CD8-positive, alpha-beta memory T cell (primary cell): ENCODE measurements around the gene UFD1. TPM values are rescaled to one million over a fixed set of nuclear protein-coding genes. Genes with fewer than 3 reads are reported as not detected.
A peak's percentile ranks its signal among the peaks of the same experiment; 100 is the strongest.

Experiments
- CTCF ChIA-PET: fragments of 350-600 bp; sonication (Branson Sonifier 250); formaldehyde crosslinking; loops from one replicate; lab custom pipeline; 2021; ENCODE audit warnings: antibody characterized with exemption; lab: Charles Lee
- POLR2A ChIA-PET: fragments of 350-600 bp; sonication (Branson Sonifier 250); formaldehyde crosslinking; loops from one replicate; lab custom pipeline; 2021; ENCODE audit warnings: antibody characterized with exemption; lab: Charles Lee
- DNase-seq, 5 donors: peaks; one replicate each; pipeline versions ENCODE4 v3.0.0 to v3.0.0-alpha.2; 2020 to 2022; ENCODE audit warnings: mixed read lengths in 1 of 5
- H3K27ac ChIP-seq: one replicate; pipeline ENCODE4 v1.7.0; 2013; ENCODE audit warnings: low read depth, mild to moderate bottlenecking, low read length, moderate library complexity
- H3K27me3 ChIP-seq: 2 replicates; pipeline ENCODE4 v1.7.0; 2013; ENCODE audit warnings: low read length, mild to moderate bottlenecking; ENCODE audit not compliant: insufficient read depth, poor library complexity, severe bottlenecking
- H3K36me3 ChIP-seq: 2 replicates; pipeline ENCODE4 v1.7.0; 2013; ENCODE audit warnings: mild to moderate bottlenecking, low read length, moderate library complexity; ENCODE audit not compliant: insufficient read depth
- H3K4me1 ChIP-seq: 2 replicates; pipeline ENCODE4 v1.7.0; 2013; ENCODE audit warnings: mild to moderate bottlenecking, low read length, moderate library complexity; ENCODE audit not compliant: insufficient read depth
- H3K4me3 ChIP-seq: 2 replicates; pipeline ENCODE4 v1.7.0; 2013; ENCODE audit warnings: mild to moderate bottlenecking, low read length
- H3K9me3 ChIP-seq: 2 replicates; pipeline ENCODE4 v1.7.0; 2013; ENCODE audit warnings: mild to moderate bottlenecking, low read length
- H3K27ac Mint-ChIP-seq, 8 donors: one replicate each; pipeline ENCODE4 v1.8.0; 2020 to 2021; ENCODE audit warnings: mixed read lengths in 8 of 8, mild to moderate bottlenecking in 6 of 8, inconsistent platforms in 3 of 8, moderate library complexity in 3 of 8
- H3K27me3 Mint-ChIP-seq, 2 donors: one replicate each; pipeline ENCODE4 v1.8.0; 2020 to 2021; ENCODE audit warnings: mixed read lengths in 2 of 2, mild to moderate bottlenecking in 1 of 2, moderate library complexity in 1 of 2
- H3K36me3 Mint-ChIP-seq, 3 donors: one replicate each; pipeline ENCODE4 v1.8.0; 2020 to 2021; ENCODE audit warnings: mixed read lengths in 3 of 3, inconsistent platforms in 1 of 3, mild to moderate bottlenecking in 1 of 3
- H3K4me1 Mint-ChIP-seq, 3 donors: one replicate each; pipeline ENCODE4 v1.8.0; 2020 to 2021; ENCODE audit warnings: mixed read lengths in 3 of 3, inconsistent platforms in 1 of 3, mild to moderate bottlenecking in 1 of 3
- H3K4me3 Mint-ChIP-seq, 7 donors: one replicate each; pipeline ENCODE4 v1.8.0; 2020 to 2021; ENCODE audit warnings: mixed read lengths in 7 of 7, mild to moderate bottlenecking in 6 of 7, moderate library complexity in 4 of 7, inconsistent platforms in 2 of 7
- H3K9me3 Mint-ChIP-seq, 5 donors: one replicate each; pipeline ENCODE4 v1.8.0; 2020 to 2022; ENCODE audit warnings: mixed read lengths in 5 of 5, mild to moderate bottlenecking in 3 of 5, moderate library complexity in 2 of 5, inconsistent platforms in 1 of 5
- polyA plus RNA-seq: library from polyadenylated mRNA; unstranded; fragments of 300-500 nt; fragmentation: Illumina TruSeq; gene quantifications from one replicate; pipeline ENCODE4 v1.2.3, GENCODE V29; 2021
- total RNA-seq, 2 experiments: library from RNA; stranded (reverse); gene quantifications; one replicate each; pipeline ENCODE4 v1.2.3, GENCODE V29; 2021

UFD1 gene
- total and polyA plus RNA-seq, 3 experiments from 2014 or later, result 82.7 to 88.8 (median 87.3) TPM

DNA sequence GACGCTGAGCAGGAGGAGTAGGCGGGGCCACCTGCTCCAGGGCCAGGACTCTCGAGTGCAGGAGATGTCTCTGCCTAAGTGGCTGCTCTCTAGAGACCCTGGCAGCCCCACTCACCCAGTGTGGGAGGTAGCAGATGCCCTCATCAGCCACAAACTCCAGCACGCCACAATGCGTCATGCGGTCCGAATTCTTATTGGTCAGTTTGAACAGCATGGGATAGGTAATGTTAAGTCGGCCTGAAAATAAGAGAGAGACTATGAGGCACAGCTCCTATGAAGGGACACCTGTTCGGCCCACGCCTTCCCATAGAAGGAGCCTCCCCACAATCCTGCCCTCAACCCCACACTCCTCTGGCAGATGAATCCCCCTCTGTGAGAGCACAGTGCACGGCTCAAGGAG is 7.4 kb downstream of the UFD1 start:
- H3K27ac ChIP-seq, result no peak overlapping the region
- H3K4me1 ChIP-seq, result no peaks in the 10 kb centered on the region
- no peaks in the 10 kb centered on the region for H3K27me3 Mint-ChIP-seq
- no peaks in the 10 kb centered on the region for H3K27me3 ChIP-seq
- H3K9me3 Mint-ChIP-seq, result no peaks in the 10 kb centered on the region
- no peaks in the 10 kb centered on the region for H3K9me3 ChIP-seq
- no peak overlapping the region for H3K4me3 Mint-ChIP-seq
- H3K36me3 Mint-ChIP-seq, result peaks cover 4 to 88% (median 16%) of the 10 kb centered on the region in 3 donors
- H3K4me3 ChIP-seq, result no peak overlapping the region
- ChIA-PET CTCF (no interaction called here), POLR2A (no interaction called here)
- H3K27ac Mint-ChIP-seq, result peak overlapping the region in 1 of 8 donors; percentile 17
- H3K36me3 ChIP-seq, result peaks cover 78% of the 10 kb centered on the region
- H3K4me1 Mint-ChIP-seq, result peaks cover 14 to 20% (median 14%) of the 10 kb centered on the region in 3 donors
- DNase-seq, result no peak

DNA sequence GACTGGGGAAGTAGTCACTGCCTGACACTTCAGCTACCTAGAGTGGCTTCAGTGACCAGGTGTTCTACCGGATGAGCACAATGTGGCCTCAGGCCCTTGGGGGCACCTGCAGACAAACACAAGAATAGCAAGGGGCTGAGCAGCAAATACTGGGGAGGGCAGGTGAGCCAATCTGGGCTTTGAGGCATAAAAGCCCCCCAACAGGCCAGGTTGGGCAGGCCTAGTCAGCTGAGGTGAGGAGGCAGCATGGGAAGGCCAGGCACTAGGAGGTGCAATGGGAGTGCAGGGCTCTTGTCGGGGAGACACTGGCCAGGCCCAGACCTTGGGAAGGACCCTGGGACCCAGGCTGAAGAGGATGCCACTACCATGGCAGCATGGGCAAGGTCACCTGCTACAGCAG is 9.0 kb downstream of the UFD1 start:
- Histone ChIP-seq H3K4me3 (no peak overlapping the region), H3K36me3 (peaks cover 87% of the 10 kb centered on the region), H3K9me3 (no peaks in the 10 kb centered on the region), H3K27me3 (no peaks in the 10 kb centered on the region), H3K27ac (no peak overlapping the region), H3K4me1 (no peaks in the 10 kb centered on the region)
- Mint-ChIP-seq H3K27me3 (no peaks in the 10 kb centered on the region), H3K9me3 (no peaks in the 10 kb centered on the region), H3K4me1 (peaks cover 0 to 7% (median 6%) of the 10 kb centered on the region in 3 donors), H3K36me3 (peaks cover 4 to 95% (median 14%) of the 10 kb centered on the region in 3 donors), H3K4me3 (no peak overlapping the region), H3K27ac (peak overlapping the region in 1 of 8 donors; percentile 92)
- ChIA-PET CTCF (no interaction called here), POLR2A (no interaction called here)
- no peak for DNase-seq

DNA sequence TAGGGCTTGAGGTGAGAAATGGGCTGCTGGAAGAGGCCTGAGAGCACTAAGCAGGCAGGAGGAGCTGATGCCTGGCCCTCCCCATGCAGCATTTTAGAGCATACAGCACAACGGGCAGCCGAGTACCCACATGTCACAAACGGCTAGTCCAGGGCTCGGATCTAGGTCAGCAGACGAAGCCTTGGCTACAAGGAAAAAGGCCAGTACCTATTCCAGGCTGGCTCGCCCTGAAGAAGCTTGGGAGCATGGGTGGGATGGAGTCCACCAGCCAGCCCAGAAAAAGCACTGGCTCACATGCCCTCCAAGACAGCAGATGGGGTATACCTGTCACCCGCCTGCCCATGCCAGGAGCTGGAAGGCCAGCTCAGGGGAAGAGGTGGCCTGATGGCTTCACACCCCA is 9.6 kb downstream of the UFD1 start:
- H3K27me3 Mint-ChIP-seq, result no peaks in the 10 kb centered on the region
- ChIA-PET POLR2A (no interaction called here), CTCF (no interaction called here)
- H3K9me3 Mint-ChIP-seq, result no peaks in the 10 kb centered on the region
- peaks cover 4 to 98% (median 14%) of the 10 kb centered on the region in 3 donors for H3K36me3 Mint-ChIP-seq
- DNase-seq, result no peak
- Histone ChIP-seq H3K36me3 (peaks cover 89% of the 10 kb centered on the region), H3K4me1 (no peaks in the 10 kb centered on the region), H3K4me3 (no peak overlapping the region), H3K27me3 (no peaks in the 10 kb centered on the region), H3K27ac (no peak overlapping the region), H3K9me3 (no peaks in the 10 kb centered on the region)
- no peak overlapping the region for H3K4me3 Mint-ChIP-seq
- H3K27ac Mint-ChIP-seq, result peak overlapping the region in 1 of 8 donors; percentile 61
- peaks cover 0 to 7% (median 6%) of the 10 kb centered on the region in 3 donors for H3K4me1 Mint-ChIP-seq

DNA sequence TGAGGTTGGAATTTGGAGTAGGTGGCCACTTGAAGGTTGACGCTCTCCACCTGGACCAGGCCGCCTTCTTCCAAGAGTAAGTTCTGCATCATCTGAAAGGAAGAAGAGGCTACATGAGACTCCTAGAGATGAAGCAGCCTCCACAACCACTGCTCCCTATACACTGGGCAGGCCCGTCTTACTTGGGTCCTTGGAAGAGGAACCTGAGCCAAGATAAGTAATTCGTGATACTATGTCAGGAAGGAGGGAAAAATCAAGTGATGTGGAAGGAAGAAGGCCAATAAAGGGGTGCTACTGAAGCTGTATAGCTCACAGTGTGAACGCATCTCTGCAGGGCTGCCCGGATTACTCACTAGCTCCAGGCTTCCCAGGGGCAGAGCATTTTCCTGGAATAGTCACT is 11.1 kb downstream of the UFD1 start:
- POLR2A ChIA-PET, result no interaction called here
- Mint-ChIP-seq H3K4me1 (peaks cover 0 to 4% (median 3%) of the 10 kb centered on the region in 3 donors), H3K9me3 (no peaks in the 10 kb centered on the region), H3K27me3 (no peaks in the 10 kb centered on the region), H3K27ac (no peak overlapping the region), H3K4me3 (no peak overlapping the region), H3K36me3 (peaks cover 4 to 98% (median 13%) of the 10 kb centered on the region in 3 donors)
- H3K4me3 ChIP-seq, result no peak overlapping the region
- no peaks in the 10 kb centered on the region for H3K27me3 ChIP-seq
- no peaks in the 10 kb centered on the region for H3K9me3 ChIP-seq
- no peak overlapping the region for H3K27ac ChIP-seq
- no peak for DNase-seq
- H3K36me3 ChIP-seq, result peaks cover 88% of the 10 kb centered on the region
- CTCF ChIA-PET, result no interaction called here
- peaks cover 4% of the 10 kb centered on the region for H3K4me1 ChIP-seq

DNA sequence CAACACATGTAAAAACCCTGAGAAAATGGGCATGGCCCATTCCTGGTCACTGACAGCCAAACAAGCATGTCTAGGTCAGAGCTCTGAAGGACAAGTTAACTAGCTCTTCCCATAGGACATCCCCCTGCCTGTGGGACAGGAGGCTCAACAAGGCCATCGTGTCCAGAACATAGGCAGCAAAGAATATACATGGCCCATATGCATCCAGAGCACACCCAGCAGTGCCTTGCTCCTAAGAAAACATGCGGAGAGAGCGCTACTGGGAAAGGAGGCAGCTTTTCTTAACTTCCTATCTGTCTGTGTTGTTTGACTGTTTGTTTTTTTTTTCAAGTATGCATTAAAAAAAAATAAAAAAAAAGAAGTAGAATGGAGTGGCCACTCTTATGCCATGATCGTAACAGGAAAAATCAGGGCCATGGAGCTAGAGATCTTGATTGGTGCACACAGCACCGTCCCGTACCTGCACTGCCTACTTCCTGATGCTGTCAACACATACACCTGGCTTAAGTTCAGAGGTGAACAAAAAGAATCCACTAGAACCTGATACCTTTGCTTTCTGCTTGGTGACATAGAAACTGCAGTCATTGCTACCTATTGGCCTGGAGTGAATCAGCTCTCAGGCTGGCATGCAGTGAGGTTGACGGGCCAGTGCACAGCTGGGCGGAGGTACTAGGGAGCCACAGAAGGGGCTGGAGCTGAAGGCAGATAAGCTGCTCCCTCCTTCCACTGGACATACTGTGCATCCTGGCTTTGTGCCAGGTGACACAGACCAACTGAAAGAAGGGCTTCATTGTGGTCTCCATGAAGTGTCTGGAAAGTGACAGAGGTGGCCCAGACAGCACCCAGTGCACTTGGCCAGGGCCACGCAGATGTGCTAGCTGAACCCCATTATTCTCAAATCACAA is 11.9 kb downstream of the UFD1 start:
- H3K27me3 ChIP-seq, result no peaks in the 10 kb centered on the region
- Mint-ChIP-seq H3K27me3 (no peaks in the 10 kb centered on the region), H3K4me3 (no peak overlapping the region), H3K9me3 (no peaks in the 10 kb centered on the region), H3K4me1 (peaks cover 0 to 3% (median 2%) of the 10 kb centered on the region in 3 donors), H3K27ac (peak overlapping the region in 1 of 8 donors; percentile 63), H3K36me3 (peaks cover 4 to 94% (median 16%) of the 10 kb centered on the region in 3 donors)
- peaks cover 80% of the 10 kb centered on the region for H3K36me3 ChIP-seq
- ChIA-PET CTCF (no interaction called here), POLR2A (no interaction called here)
- no peak for DNase-seq
- H3K4me1 ChIP-seq, result peaks cover 4% of the 10 kb centered on the region
- H3K27ac ChIP-seq, result no peak overlapping the region
- no peaks in the 10 kb centered on the region for H3K9me3 ChIP-seq
- H3K4me3 ChIP-seq, result no peak overlapping the region

DNA sequence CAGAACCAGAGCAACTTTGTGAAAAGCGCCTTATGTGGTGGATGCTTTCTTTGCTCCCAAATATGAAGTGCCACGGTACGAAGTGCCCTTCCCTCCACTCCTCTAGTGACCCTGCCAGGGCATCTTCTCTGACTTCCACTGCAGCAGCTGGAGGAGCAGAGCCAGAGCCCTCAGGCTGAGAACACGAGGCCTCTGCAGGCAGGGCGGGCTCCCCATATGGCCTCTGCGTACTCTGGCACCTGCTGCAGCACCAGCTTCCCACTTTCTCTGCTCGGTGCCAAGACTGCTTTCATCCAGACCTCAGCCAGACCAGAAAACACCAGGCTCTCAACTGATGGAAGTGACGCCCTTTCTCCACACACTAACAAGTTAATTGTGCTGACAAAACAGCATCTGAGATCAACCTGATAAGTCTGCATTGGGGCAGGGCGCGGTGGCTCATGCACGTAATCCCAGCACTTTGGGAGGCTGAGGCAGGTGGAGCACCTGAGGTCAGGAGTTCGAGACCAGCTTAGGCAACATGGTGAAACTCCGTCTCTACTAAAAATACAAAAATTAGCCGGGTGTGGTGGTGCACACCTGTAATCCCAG is 12.8 kb downstream of the UFD1 start:
- Mint-ChIP-seq H3K4me3 (no peak overlapping the region), H3K36me3 (peaks cover 4 to 89% (median 19%) of the 10 kb centered on the region in 3 donors), H3K9me3 (no peaks in the 10 kb centered on the region), H3K27me3 (no peaks in the 10 kb centered on the region), H3K4me1 (peaks cover 0 to 2% (median 0%) of the 10 kb centered on the region in 3 donors), H3K27ac (no peak overlapping the region)
- ChIA-PET POLR2A (no interaction called here), CTCF (no interaction called here)
- Histone ChIP-seq H3K36me3 (peaks cover 73% of the 10 kb centered on the region), H3K27ac (no peak overlapping the region), H3K27me3 (no peaks in the 10 kb centered on the region), H3K4me1 (peaks cover 4% of the 10 kb centered on the region), H3K4me3 (no peak overlapping the region), H3K9me3 (no peaks in the 10 kb centered on the region)
- no peak for DNase-seq

DNA sequence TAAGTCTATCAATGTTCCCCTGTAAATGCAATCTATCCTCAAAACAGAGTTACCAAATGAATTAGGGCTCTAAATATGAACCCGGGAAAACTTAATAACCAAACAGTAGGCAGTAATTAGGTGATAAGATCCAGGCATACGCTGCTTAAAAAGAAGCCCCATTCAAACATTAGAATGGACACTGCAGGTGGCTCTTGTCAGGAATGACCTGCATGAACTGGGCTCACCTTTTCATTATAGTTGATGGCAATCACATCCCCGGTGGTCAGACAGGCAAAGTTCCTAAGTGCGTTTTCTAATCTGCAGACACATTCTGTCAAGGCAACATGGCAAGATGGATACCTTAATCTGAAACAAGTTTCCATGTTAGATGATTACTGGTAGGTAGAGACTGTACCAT is 14.0 kb downstream of the UFD1 start:
- Histone ChIP-seq H3K4me3 (no peak overlapping the region), H3K36me3 (peaks cover 70% of the 10 kb centered on the region), H3K4me1 (peaks cover 4% of the 10 kb centered on the region), H3K9me3 (no peaks in the 10 kb centered on the region), H3K27ac (no peak overlapping the region), H3K27me3 (no peaks in the 10 kb centered on the region)
- Mint-ChIP-seq H3K36me3 (peaks cover 3 to 87% (median 19%) of the 10 kb centered on the region in 3 donors), H3K9me3 (no peaks in the 10 kb centered on the region), H3K4me1 (peaks cover 0 to 2% (median 0%) of the 10 kb centered on the region in 3 donors), H3K27ac (peak overlapping the region in 4 of 8 donors; percentile 13 to 64 (median 31)), H3K27me3 (no peaks in the 10 kb centered on the region), H3K4me3 (no peak overlapping the region)
- POLR2A ChIA-PET, result no interaction called here
- CTCF ChIA-PET, result no interaction called here
- no peak for DNase-seq

DNA sequence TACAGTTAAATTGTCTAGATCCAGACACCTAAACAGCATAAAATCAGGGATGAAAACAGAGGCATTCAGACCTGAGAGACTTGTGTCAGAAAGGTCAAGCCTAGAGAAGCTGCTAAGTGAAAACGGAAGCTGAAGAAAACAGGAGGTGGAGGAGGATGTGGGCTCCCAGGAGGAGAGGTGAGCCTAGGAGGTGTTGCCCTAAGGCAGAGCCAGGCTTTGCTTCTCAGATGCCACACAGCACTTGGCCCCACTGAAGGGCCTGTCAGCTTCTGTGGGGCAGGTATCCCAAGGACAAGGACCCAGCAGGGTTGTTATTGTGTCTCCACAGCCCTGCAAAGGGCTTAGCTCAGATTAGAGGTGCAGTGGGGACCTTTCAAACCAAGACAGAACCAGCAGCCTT is 14.4 kb downstream of the UFD1 start:
- Histone ChIP-seq H3K4me1 (peaks cover 4% of the 10 kb centered on the region), H3K4me3 (no peak overlapping the region), H3K36me3 (peaks cover 66% of the 10 kb centered on the region), H3K27me3 (no peaks in the 10 kb centered on the region), H3K27ac (peak overlapping the region; percentile 28), H3K9me3 (no peaks in the 10 kb centered on the region)
- ChIA-PET CTCF (no interaction called here), POLR2A (no interaction called here)
- H3K9me3 Mint-ChIP-seq, result no peaks in the 10 kb centered on the region
- peaks cover 0 to 84% (median 19%) of the 10 kb centered on the region in 3 donors for H3K36me3 Mint-ChIP-seq
- no peaks in the 10 kb centered on the region for H3K27me3 Mint-ChIP-seq
- peaks cover 0 to 2% (median 0%) of the 10 kb centered on the region in 3 donors for H3K4me1 Mint-ChIP-seq
- H3K27ac Mint-ChIP-seq, result peak overlapping the region in 4 of 8 donors; percentile 2 to 64 (median 36)
- H3K4me3 Mint-ChIP-seq, result no peak overlapping the region
- no peak for DNase-seq
